Spleen (tissue), 7 donors: ENCODE results near the gene ASAP2.

ENCODE experiments used
- POLR2A ChIP-seq, 3 donors: fragments of 450-650 bp; IDR thresholded peaks; one replicate each; pipeline ENCODE4 v1.5.1; 2017; ENCODE audit warnings: antibody characterized with exemption in 3 of 3, mild to moderate bottlenecking in 1 of 3
- POLR2AphosphoS5 ChIP-seq, 3 donors: sonication (generic); formaldehyde crosslinking; IDR thresholded peaks; one replicate each; pipeline ENCODE4 v1.5.1; 2017; ENCODE audit warnings: antibody characterized with exemption in 3 of 3
- TF ChIP-seq, protein P1 (sequence below), 11 experiments: fragments of 200-600 bp in 7 of 11; fragments of 450-650 bp in 4 of 11; sonication (generic) in 4 of 11; IDR thresholded peaks in 8 of 11; conservative IDR thresholded peaks in 3 of 11; 1 replicate in 7 of 11; 2 replicates in 4 of 11; pipeline versions ENCODE4 v1.4.0 to v1.8.0; 2016 to 2021; ENCODE audit warnings: antibody characterized with exemption in 11 of 11, inconsistent platforms in 4 of 11, mild to moderate bottlenecking in 1 of 11
- donor health status: DM: no; HTN: no; CAD: no; lungs with moderate emphysema.
- donor health status: DM: no; HTN: no; CAD: no.
- donor health status: DM: no; HTN: no; CAD: no.

DNA sequence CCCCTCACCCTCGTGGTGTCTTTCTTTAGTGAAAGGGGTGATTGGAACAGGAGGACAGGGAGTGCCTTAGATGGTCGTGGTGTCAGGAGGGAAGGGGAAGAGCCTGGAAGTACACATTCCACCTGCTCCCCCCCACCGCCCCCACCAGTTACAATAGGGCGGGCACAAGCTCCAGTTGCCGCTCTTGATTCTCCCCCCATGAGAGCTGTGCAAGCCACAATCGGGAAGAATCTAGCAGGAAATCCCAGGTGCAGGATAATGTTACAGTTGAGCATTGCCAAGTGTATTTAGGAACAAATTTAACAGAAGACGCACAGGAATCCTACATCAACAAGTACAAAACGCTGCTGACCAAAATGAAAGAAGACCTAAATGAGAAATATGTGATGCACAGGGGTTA is 73.6 kb downstream of the ASAP2 start:
- TF ChIP-seq, protein P1, sequence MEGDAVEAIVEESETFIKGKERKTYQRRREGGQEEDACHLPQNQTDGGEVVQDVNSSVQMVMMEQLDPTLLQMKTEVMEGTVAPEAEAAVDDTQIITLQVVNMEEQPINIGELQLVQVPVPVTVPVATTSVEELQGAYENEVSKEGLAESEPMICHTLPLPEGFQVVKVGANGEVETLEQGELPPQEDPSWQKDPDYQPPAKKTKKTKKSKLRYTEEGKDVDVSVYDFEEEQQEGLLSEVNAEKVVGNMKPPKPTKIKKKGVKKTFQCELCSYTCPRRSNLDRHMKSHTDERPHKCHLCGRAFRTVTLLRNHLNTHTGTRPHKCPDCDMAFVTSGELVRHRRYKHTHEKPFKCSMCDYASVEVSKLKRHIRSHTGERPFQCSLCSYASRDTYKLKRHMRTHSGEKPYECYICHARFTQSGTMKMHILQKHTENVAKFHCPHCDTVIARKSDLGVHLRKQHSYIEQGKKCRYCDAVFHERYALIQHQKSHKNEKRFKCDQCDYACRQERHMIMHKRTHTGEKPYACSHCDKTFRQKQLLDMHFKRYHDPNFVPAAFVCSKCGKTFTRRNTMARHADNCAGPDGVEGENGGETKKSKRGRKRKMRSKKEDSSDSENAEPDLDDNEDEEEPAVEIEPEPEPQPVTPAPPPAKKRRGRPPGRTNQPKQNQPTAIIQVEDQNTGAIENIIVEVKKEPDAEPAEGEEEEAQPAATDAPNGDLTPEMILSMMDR (IDR thresholded peaks at IDR 0.05 in 8 of 11, conservative IDR thresholded peaks at IDR 0.05 in 3 of 11), result no peak
- TF ChIP-seq POLR2AphosphoS5 (IDR thresholded peaks at IDR 0.05) (no peak), POLR2A (IDR thresholded peaks at IDR 0.05) (no peak)
